HL-60 (cell line): Measurements from ENCODE around the gene YPEL5.

Source experiments
- DNase-seq, 2 experiments: peaks; one replicate each; pipeline ENCODE4 v3.0.0-alpha.2; 2010 to 2020; ENCODE audit warnings: low read depth in 1 of 2, low spot score in 1 of 2
- H3K27ac ChIP-seq: fragments of 250-450 bp; sonication (Bioruptor Pico); replicated peaks from 2 replicates; pipeline ENCODE4 v1.5.1; 2020; ENCODE audit warnings: mild to moderate bottlenecking, moderate library complexity
- H3K27me3 ChIP-seq: fragments of 250-450 bp; sonication (Bioruptor Pico); 2 replicates; pipeline ENCODE4 v1.5.1; 2021; ENCODE audit warnings: mild to moderate bottlenecking, moderate library complexity; ENCODE audit not compliant: insufficient read depth, poor library complexity, severe bottlenecking
- H3K4me3 ChIP-seq: replicated peaks from 2 replicates; pipeline ENCODE4 v1.5.1; 2011; ENCODE audit warnings: mild to moderate bottlenecking, control low read depth, low read length; ENCODE audit not compliant: insufficient read depth
- CTCF ChIP-seq: IDR thresholded peaks from one replicate; pipeline ENCODE4 v1.5.1; 2011; ENCODE audit warnings: low read length, control low read depth, inconsistent platforms; ENCODE audit not compliant: insufficient read depth
- GABPA ChIP-seq: IDR thresholded peaks from 2 replicates; pipeline ENCODE4 v1.6.1; 2012; ENCODE audit warnings: low read depth
- POLR2AphosphoS5 ChIP-seq: IDR thresholded peaks from 2 replicates; pipeline ENCODE4 v1.6.1; 2012; ENCODE audit warnings: low read depth
- REST ChIP-seq: IDR thresholded peaks from 2 replicates; pipeline ENCODE4 v1.6.1; 2012; ENCODE audit warnings: low read depth; ENCODE audit not compliant: insufficient replicate concordance
- SPI1 ChIP-seq: IDR thresholded peaks from 2 replicates; pipeline ENCODE4 v1.6.1; 2012; ENCODE audit warnings: low read depth, mild to moderate bottlenecking, borderline replicate concordance

YPEL5 gene

GRCh38 chr2:30194421-30194820 lies 47.6 kb downstream of the YPEL5 start:
- TF ChIP-seq CTCF (no peak), REST (no peak), POLR2AphosphoS5 (no peak), SPI1 (no peak), GABPA (no peak)
- Histone ChIP-seq H3K4me3 (no peak overlapping the region), H3K27ac (no peak overlapping the region), H3K27me3 (no peaks in the 10 kb centered on the region)
- DNase-seq: no peak

DNA sequence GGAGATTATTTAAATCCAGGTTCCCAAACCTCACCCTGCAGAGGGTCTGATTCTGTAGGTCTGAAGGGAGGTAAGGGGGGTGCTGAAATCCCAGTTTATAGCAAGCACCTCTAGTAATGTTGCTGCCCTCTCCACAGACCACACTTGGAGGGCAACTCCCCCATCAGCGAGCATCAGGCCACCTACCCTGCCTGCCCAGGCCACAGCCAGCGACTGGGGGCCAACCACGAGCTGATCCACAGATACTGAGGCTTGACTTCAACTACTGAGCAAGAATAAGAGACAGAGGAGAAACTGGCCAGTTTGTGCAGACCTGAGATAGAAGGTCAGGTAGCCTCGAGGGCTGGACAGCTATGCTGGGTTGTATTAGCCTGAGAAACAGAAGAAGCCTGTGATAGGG lies 48.2 kb downstream of the YPEL5 start:
- Histone ChIP-seq H3K27me3 (no peaks in the 10 kb centered on the region), H3K27ac (no peak overlapping the region), H3K4me3 (no peak overlapping the region)
- no peak for DNase-seq
- TF ChIP-seq GABPA: no peak
- no peak for TF ChIP-seq REST
- TF ChIP-seq CTCF: no peak
- TF ChIP-seq POLR2AphosphoS5: no peak
- TF ChIP-seq SPI1: no peak

GRCh38 chr2:30197570-30198192 lies 50.9 kb downstream of the YPEL5 start:
- H3K4me3 ChIP-seq: no peak overlapping the region
- TF ChIP-seq SPI1 (no peak), GABPA (no peak), REST (no peak), CTCF (no peak), POLR2AphosphoS5 (no peak)
- H3K27me3 ChIP-seq: no peaks in the 10 kb centered on the region
- no peak overlapping the region for H3K27ac ChIP-seq
- no peak for DNase-seq
